ENCODE measurements around the gene TIE1. TPM values are rescaled to one million over a fixed set of nuclear protein-coding genes. Genes with fewer than 3 reads are reported as not detected.

Gene TIE1
- polyA plus RNA-seq, 3 donors: 0.16 TPM; not detected in 2

- Histone ChIP-seq H3K4me1 (ENCODE audit: control insufficient read depth in 1 of 2, insufficient read depth in 2 of 2, low read length in 2 of 2) (no peaks in the 10 kb centered on the region), H3K27ac (ENCODE audit: low read depth in 1 of 2, low read length in 2 of 2) (no peak overlapping the region), H3K27me3 (ENCODE audit: control insufficient read depth in 2 of 2, insufficient read depth in 2 of 2, low read length in 2 of 2) (no peaks in the 10 kb centered on the region), H3K9me3 (replicated peaks in 1 of 2; ENCODE audit: control insufficient read depth in 1 of 2, insufficient read depth in 1 of 2, low read length in 2 of 2) (peaks cover 0 to 12% of the 10 kb centered on the region in 2 donors), H3K36me3 (replicated peaks in 1 of 2; ENCODE audit: control insufficient read depth in 1 of 2, insufficient read depth in 2 of 2, low read length in 2 of 2) (no peaks in the 10 kb centered on the region), H3K4me3 (replicated peaks in 1 of 3; ENCODE audit: low read depth in 2 of 3, low read length in 3 of 3) (no peak overlapping the region), H3K9ac (ENCODE audit: insufficient read depth, low read length, poor library complexity, severe bottlenecking) (no peak overlapping the region), H3K4me2 (replicated peaks; ENCODE audit: extremely low read depth, low read length, poor library complexity, severe bottlenecking) (no peak overlapping the region), H2AFZ (ENCODE audit: insufficient read depth, low read depth, low read length, poor library complexity, severe bottlenecking) (no peak overlapping the region), H4K20me1 (ENCODE audit: insufficient read depth, low read length) (no peaks in the 10 kb centered on the region), H3K79me2 (ENCODE audit: insufficient read depth, low read length) (no peaks in the 10 kb centered on the region)
- Mint-ChIP-seq H3K27ac (no peak overlapping the region), H3K9me3 (peaks cover 4 to 19% (median 11%) of the 10 kb centered on the region in 7 donors), H3K4me1 (no peaks in the 10 kb centered on the region), H3K27me3 (ENCODE audit: low read depth in 3 of 3) (peaks cover 0 to 3% (median 2%) of the 10 kb centered on the region in 3 donors), H3K4me3 (no peak overlapping the region), H3K36me3 (no peaks in the 10 kb centered on the region)
- no peak for TF ChIP-seq CTCF (IDR thresholded peaks at IDR 0.05)
- WGBS (ENCODE audit: insufficient coverage): no CpG with 5 or more reads among the region's 1 CpG
- DNase-seq: no peak
- intact Hi-C loops (cut with micrococcal nuclease): no loop called here
Observed at GRCh38 chr1:43252225-43252624, 48.6 kb upstream of the TIE1 start.

- no peak overlapping the region for H3K27ac Mint-ChIP-seq
- no peaks in the 10 kb centered on the region for H4K20me1 ChIP-seq (ENCODE audit: insufficient read depth, low read length)
- no peak overlapping the region for H3K4me3 Mint-ChIP-seq
- no peaks in the 10 kb centered on the region for H3K79me2 ChIP-seq (ENCODE audit: insufficient read depth, low read length)
- H3K27me3 ChIP-seq (ENCODE audit: control insufficient read depth in 2 of 2, insufficient read depth in 2 of 2, low read length in 2 of 2): no peaks in the 10 kb centered on the region
- peaks cover 0 to 3% (median 2%) of the 10 kb centered on the region in 3 donors for H3K27me3 Mint-ChIP-seq (ENCODE audit: low read depth in 3 of 3)
- DNase-seq: no peak
- H3K4me3 ChIP-seq (replicated peaks in 1 of 3; ENCODE audit: low read depth in 2 of 3, low read length in 3 of 3): no peak overlapping the region
- H3K9ac ChIP-seq (ENCODE audit: insufficient read depth, low read length, poor library complexity, severe bottlenecking): no peak overlapping the region
- peaks cover 2 to 13% (median 10%) of the 10 kb centered on the region in 7 donors for H3K9me3 Mint-ChIP-seq
- no peak overlapping the region for H3K4me2 ChIP-seq (replicated peaks; ENCODE audit: extremely low read depth, low read length, poor library complexity, severe bottlenecking)
- no peak overlapping the region for H2AFZ ChIP-seq (ENCODE audit: insufficient read depth, low read depth, low read length, poor library complexity, severe bottlenecking)
- WGBS (ENCODE audit: insufficient coverage): 96% methylated on average over 4 of the region's 4 CpGs
- no peaks in the 10 kb centered on the region for H3K36me3 Mint-ChIP-seq
- H3K27ac ChIP-seq (ENCODE audit: low read depth in 1 of 2, low read length in 2 of 2): no peak overlapping the region
- intact Hi-C loops (cut with micrococcal nuclease): no loop called here
- peaks cover 6 to 16% of the 10 kb centered on the region in 2 donors for H3K9me3 ChIP-seq (replicated peaks in 1 of 2; ENCODE audit: control insufficient read depth in 1 of 2, insufficient read depth in 1 of 2, low read length in 2 of 2)
- no peak for TF ChIP-seq CTCF (IDR thresholded peaks at IDR 0.05)
- no peaks in the 10 kb centered on the region for H3K4me1 Mint-ChIP-seq
- no peaks in the 10 kb centered on the region for H3K4me1 ChIP-seq (ENCODE audit: control insufficient read depth in 1 of 2, insufficient read depth in 2 of 2, low read length in 2 of 2)
- no peaks in the 10 kb centered on the region for H3K36me3 ChIP-seq (replicated peaks in 1 of 2; ENCODE audit: control insufficient read depth in 1 of 2, insufficient read depth in 2 of 2, low read length in 2 of 2)
Observed at GRCh38 chr1:43253173-43253572, 47.6 kb upstream of the TIE1 start.

Measured in CD14-positive monocyte (primary cell).